SKM-1 (cell line): ENCODE measurements around the gene FIZ1.

Source experiments
- DNase-seq: peaks from one replicate; lab custom pipeline; 2025; ENCODE audit not compliant: unreplicated experiment; lab: John Stamatoyannopoulos, UW

Gene FIZ1

GRCh38 chr19:55599468-55599841, at the start of gene FIZ1:
Gene FIZ1 (minus strand): TSS chr19:55599517. CDS start chr19:55597865, 1,652 bp downstream.
- DNase-seq: peak; percentile 63

GRCh38 chr19:55648585-55649267, 49.4 kb upstream of the FIZ1 start:
- DNase-seq: no peak

- DNase-seq: no peak
These were observed 48.6 kb upstream of the FIZ1 start, which contains the start of gene CCDC106 for GRCh38 chr19:55647732-55648584. Gene CCDC106 (plus strand): TSS chr19:55648212. CDS start chr19:55649047, 835 bp downstream.

GRCh38 chr19:55646889-55647731, 47.8 kb upstream of the FIZ1 start:
- DNase-seq: no peak

- no peak for DNase-seq
These were observed 46.2 kb upstream of the FIZ1 start for GRCh38 chr19:55645512-55645881.

- DNase-seq: no peak
These were observed 45.7 kb upstream of the FIZ1 start for GRCh38 chr19:55644842-55645511.

- no peak for DNase-seq
These were observed 45.0 kb upstream of the FIZ1 start for GRCh38 chr19:55644191-55644833.

GRCh38 chr19:55643887-55644176, 44.5 kb upstream of the FIZ1 start:
- no peak for DNase-seq

- DNase-seq: peak; percentile 5
These were observed 43.9 kb upstream of the FIZ1 start, which contains the start of gene ZNF581 for GRCh38 chr19:55643003-55643886. Gene ZNF581 (plus strand): TSS chr19:55643649. CDS start chr19:55644572, 923 bp downstream.

- DNase-seq: no peak
These were observed 43.1 kb upstream of the FIZ1 start for GRCh38 chr19:55642153-55643002.

- no peak for DNase-seq
These were observed 42.3 kb upstream of the FIZ1 start for GRCh38 chr19:55641426-55642152.

- DNase-seq: no peak
These were observed 41.5 kb upstream of the FIZ1 start, which contains the start of gene ZNF580 for GRCh38 chr19:55640577-55641425. Gene ZNF580 (plus strand): TSS chr19:55641002. CDS start chr19:55642509, 1,507 bp downstream.

GRCh38 chr19:55640043-55640576, 40.8 kb upstream of the FIZ1 start:
- DNase-seq: no peak

- DNase-seq: peak; percentile 11
These were observed 39.6 kb upstream of the FIZ1 start for GRCh38 chr19:55638864-55639359.

GRCh38 chr19:55637534-55637933, 38.2 kb upstream of the FIZ1 start:
- DNase-seq: no peak

- DNase-seq: no peak
These were observed 37.4 kb upstream of the FIZ1 start for GRCh38 chr19:55636723-55637122.
